ENCODE measurements around the gene HUS1. TPM values are rescaled to one million over a fixed set of nuclear protein-coding genes. Genes with fewer than 3 reads are reported as not detected.
"Not testable (repeated sequence)": the region's sequence is repeated elsewhere in the genome, so short reads cannot be mapped to it uniquely, and the experiment has no call there.

The HUS1 gene
- total RNA-seq, 1 donor from 2014 or later: 9.6 TPM

DNA sequence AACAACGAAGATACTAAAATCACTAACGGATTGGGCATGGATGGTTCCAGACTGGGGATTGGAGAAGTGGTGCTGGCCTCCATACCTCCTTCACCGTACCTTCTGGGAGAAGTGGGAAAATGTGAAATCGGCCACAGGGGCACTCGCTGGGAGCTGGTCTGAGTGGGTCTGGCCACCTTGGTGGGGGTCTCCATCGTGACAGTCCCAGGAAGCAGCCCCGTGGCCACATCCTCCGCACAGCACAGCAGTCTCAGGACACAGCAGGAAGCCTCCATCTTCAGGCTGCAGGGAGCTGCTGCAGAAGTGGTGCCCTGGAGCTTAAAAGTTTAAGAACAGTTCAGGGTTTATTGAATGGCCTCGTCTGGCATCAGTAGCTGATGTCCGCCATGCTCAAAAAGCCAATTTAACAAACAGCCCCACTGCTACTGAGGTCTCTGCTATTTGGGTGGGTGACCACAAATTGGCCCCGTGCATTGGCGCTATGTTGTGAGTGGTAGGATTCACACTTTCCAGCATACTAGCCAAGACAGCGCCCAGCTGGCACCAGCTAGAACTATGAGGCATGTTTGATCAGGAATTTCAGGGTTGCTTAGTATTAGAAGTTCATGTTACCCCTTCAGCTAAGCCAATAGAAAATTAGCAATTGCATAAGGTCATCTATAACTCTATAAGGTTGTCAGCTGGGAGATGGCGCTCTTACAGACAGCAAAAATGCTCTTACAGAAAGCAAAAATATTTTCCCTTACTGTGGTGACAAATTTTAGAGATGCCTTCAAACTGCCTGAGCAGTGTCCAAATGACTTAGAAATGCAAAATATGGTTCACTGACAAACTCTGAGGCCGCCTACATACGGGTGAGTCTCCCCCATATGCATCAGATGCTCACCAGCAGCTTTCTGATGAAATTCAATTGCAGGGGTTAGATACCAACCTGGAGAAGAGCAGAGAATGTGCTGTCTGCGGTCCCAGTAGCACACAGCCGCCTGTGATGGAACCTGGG, 48.1 kb downstream of the HUS1 start:
- no peak for DNase-seq (ENCODE audit: low spot score)

DNA sequence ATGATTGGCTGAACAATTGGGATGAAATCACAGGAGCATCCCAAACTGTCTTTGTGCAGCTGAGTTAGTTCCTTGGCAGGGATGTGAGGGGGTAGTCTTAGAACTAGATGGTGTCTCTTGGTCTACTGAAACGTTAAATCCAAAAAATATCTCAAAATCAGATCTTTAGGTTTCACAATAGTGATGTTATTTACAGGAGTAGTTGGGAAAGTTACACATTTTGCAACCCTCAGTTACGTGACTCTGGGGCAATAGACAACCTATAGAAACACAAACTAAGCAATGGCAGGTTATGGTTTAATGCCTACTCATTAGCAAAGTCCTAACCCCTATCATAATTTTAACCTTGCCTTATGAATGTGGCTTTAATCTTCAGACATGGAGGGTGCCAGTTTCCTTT, 55.1 kb downstream of the HUS1 start:
- no peak for DNase-seq (ENCODE audit: low spot score)

DNA sequence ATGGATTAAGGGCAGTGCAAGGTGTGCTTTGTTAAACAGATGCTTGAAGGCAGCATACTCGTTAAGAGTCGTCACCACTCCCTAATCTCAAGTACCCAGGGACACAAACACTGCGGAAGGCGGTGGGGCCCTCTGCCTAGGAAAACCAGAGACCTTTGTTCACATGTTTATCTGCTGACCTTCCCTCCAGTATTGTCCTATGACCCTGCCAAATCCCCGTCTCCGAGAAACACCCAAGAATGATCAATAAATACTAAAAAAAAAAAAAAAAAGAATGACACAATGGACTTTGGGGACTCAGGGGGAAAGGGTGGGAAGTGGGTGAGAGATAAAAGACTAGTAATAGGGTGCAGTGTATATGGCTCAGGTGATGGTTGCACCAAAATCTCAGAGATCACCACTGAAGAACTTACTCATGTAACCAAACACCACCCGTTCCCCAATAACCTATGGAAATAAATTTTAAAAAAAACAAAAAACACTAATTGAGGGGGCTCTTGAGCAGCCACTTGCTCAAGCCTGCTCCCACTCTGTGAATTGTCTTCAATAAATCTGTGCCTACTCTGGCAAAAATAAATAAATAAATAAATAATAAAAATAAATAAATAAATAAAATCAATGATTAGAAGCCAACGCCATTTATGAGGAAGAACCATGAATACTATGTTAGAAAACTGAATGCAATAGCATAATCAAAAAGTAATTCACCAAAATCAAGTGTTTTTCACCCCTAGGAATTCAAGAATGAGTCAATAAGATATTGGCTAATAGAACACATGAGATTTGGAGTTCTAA, 56.1 kb downstream of the HUS1 start:
- DNase-seq (ENCODE audit: low spot score): not testable (repeated sequence)

DNA sequence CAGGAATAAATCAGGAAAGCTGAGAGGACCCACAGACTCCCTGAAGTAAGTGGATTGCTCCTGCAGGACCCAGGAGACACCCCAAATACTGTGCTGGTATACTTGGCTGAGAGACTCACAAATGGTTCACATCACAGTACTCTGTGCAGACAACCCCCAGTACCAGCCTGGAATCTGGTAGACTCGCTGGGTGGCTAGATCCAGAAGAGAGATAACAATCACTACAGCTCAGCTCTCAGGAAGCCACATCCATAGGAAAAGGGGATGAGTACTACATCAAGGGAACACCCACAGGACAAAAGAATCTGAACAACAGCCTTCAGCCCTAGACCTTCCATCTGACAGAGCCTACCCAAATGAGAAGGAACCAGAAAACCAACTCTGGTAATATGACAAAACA, 62.9 kb downstream of the HUS1 start:
- DNase-seq (ENCODE audit: low spot score): not testable (repeated sequence)

DNA sequence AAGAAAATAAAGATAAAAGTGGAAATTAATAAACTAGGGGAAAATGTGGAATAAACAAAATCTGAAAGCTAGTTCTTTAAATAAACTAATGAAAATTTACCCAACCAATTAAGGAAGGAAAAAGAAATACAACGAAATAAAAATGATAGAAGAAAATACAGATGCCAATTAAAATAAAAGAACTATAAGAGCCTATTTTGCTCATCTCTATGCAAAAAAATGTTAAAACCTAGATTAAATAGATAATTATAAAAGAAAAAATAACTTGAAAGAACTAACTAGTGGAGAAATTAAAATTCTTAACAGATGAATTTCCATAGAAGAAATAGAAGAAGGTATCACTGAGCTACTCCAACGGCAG, 63.8 kb downstream of the HUS1 start:
- no peak for DNase-seq (ENCODE audit: low spot score)

DNA sequence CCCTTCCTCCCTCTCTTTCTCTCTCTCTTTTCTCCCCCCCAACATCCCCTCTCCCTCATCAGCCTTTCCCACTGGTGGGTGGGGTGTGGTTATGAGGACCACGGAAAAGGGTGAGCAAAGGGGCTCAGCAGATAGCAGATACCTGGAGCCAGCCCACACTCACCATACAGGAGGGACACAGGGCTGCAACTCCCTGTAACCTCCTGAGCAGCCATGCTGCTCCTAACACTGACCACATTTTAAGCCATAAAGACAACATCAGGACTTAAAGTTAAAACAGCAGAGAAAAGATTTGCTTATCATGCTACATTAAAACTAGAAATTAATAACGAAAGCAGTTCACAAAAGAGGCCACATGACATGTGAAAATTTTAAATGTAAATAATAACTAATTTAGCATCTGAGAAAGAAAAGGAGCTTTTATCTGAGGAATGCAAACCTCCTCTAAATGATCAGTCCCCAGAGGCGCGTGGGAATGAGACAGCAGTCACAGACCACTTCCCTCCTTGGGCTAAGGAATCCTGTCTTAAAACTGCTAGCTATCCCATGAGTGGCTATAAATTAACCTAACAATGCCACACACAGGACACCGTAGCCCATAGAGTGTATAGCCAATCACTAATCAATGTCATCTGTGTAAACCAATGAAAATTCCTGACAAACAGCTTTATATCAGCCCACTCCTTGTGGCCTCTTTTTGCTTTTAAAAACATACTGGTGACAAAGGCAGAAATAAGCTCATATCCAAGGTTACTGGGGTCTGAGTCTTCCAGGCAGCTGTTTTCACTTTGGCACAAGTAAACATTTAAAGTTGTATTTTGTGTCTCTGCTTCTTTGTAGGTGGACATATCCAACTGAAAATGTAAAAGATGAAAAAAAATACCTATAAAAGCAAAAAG, 64.4 kb downstream of the HUS1 start:
- DNase-seq (ENCODE audit: low spot score): no peak

Other genes with a start within 250 kb of the HUS1 start
- under 0.01 TPM for gene PKD1L1, start 31.1 kb downstream of the HUS1 start, total RNA-seq (ENCODE audit: insufficient read depth, low replicate concordance)
- not detected for gene SUN3, start 49.5 kb upstream of the HUS1 start, total RNA-seq (ENCODE audit: insufficient read depth, low replicate concordance)
- 1.2 TPM for gene C7orf57, start 55.9 kb upstream of the HUS1 start, total RNA-seq (ENCODE audit: insufficient read depth, low replicate concordance)
- gene UPP1, start 109.7 kb upstream of the HUS1 start, total RNA-seq (ENCODE audit: insufficient read depth, low replicate concordance): 16.1 TPM
- gene ABCA13, start 191.8 kb upstream of the HUS1 start, total RNA-seq (ENCODE audit: insufficient read depth, low replicate concordance): 5.5 TPM

Measured in umbilical cord (tissue), 2 donors.